OCI-LY7 (cell line): Measurements from ENCODE around the gene STX18.

Source experiments
- EZH2phosphoT487 ChIP-seq: fragments of 200-600 bp; sonication (generic); IDR thresholded peaks from 2 replicates; pipeline ENCODE4 v1.6.1; 2018; ENCODE audit warnings: low read depth, borderline replicate concordance, mild to moderate bottlenecking, mixed run types, antibody characterized with exemption, low read length, moderate library complexity, mixed read lengths
- TF ChIP-seq, protein P1 (sequence below): fragments of 200-600 bp; sonication (generic); conservative IDR thresholded peaks from 2 replicates; pipeline ENCODE4 v1.5.1; 2014; ENCODE audit warnings: mild to moderate bottlenecking, antibody characterized with exemption, low read length, moderate library complexity, mixed read lengths

DNA sequence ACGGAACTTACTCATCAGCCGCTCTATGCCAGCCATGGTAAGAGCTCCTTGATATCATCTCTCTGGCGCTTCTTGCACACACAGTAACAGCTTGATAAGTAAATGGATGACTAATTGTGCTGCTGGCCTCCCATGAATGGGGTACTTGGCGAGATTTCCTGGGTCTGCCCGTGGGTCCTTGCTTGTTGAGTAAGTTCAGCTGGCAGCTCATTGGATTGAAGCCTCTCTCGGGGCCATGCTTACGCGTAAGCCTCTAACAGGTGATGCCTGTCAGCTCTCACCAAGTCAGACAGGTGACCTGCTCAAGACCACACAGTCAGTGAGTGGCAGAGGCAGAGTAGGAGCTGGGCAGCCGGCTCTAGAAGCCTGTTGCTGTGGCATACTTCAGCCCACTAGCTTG is 147.2 kb downstream of the STX18 start:
- TF ChIP-seq, protein P1, sequence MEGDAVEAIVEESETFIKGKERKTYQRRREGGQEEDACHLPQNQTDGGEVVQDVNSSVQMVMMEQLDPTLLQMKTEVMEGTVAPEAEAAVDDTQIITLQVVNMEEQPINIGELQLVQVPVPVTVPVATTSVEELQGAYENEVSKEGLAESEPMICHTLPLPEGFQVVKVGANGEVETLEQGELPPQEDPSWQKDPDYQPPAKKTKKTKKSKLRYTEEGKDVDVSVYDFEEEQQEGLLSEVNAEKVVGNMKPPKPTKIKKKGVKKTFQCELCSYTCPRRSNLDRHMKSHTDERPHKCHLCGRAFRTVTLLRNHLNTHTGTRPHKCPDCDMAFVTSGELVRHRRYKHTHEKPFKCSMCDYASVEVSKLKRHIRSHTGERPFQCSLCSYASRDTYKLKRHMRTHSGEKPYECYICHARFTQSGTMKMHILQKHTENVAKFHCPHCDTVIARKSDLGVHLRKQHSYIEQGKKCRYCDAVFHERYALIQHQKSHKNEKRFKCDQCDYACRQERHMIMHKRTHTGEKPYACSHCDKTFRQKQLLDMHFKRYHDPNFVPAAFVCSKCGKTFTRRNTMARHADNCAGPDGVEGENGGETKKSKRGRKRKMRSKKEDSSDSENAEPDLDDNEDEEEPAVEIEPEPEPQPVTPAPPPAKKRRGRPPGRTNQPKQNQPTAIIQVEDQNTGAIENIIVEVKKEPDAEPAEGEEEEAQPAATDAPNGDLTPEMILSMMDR: no peak
- TF ChIP-seq EZH2phosphoT487: no peak
